GM12878 (cell line): Measurements from ENCODE around the gene EIF2B1. TPM values are rescaled to one million over a fixed set of nuclear protein-coding genes. Genes with fewer than 3 reads are reported as not detected.

ENCODE experiments used
- BACH1 ChIP-seq: fragments of 450-650 bp; IDR thresholded peaks from 2 replicates; pipeline ENCODE4 v1.6.1; 2017; ENCODE audit warnings: mild to moderate bottlenecking, borderline replicate concordance
- EED ChIP-seq: sonication (generic); IDR thresholded peaks from 2 replicates; pipeline ENCODE4 v1.6.1; 2016; ENCODE audit warnings: antibody characterized with exemption, low read depth
- IRF4 ChIP-seq: IDR thresholded peaks from 2 replicates; pipeline ENCODE4 v1.6.1; 2011; ENCODE audit warnings: low read depth, low read length
- KAT2A ChIP-seq: conservative IDR thresholded peaks from 2 replicates; pipeline ENCODE4 v1.6.1; 2011; ENCODE audit warnings: low read depth, low read length; ENCODE audit not compliant: control insufficient read depth
- NFYA ChIP-seq: IDR thresholded peaks from 2 replicates; pipeline ENCODE4 v1.6.1; 2011; ENCODE audit warnings: low read depth, mild to moderate bottlenecking, low read length, improper control_type of control experiment, borderline replicate concordance
- NR2C2 ChIP-seq: IDR thresholded peaks from 2 replicates; pipeline ENCODE4 v1.6.1; 2011; ENCODE audit warnings: borderline replicate concordance, low read depth; ENCODE audit not compliant: control insufficient read depth, insufficient read length
- STAT3 ChIP-seq: IDR thresholded peaks from 2 replicates; pipeline ENCODE4 v1.6.1; 2011; ENCODE audit warnings: low read depth, low read length, improper control_type of control experiment
- ZNF217 ChIP-seq: fragments of 450-650 bp; IDR thresholded peaks from 2 replicates; pipeline ENCODE4 v1.6.1; 2017; ENCODE audit warnings: antibody characterized with exemption, mild to moderate bottlenecking
- ZSCAN29 ChIP-seq: fragments of 450-650 bp; IDR thresholded peaks from 2 replicates; pipeline ENCODE4 v1.6.1; 2017; ENCODE audit warnings: mild to moderate bottlenecking, moderate library complexity
- polyA plus RNA-seq, 11 experiments: library from polyadenylated mRNA; depleted of rRNA in 4 of 11; unstranded in 6 of 11; stranded (reverse) in 5 of 11; fragments of >200 nt; fragmentation: Nextera tagmentation in 4 of 11; fragmentation: Illumina TruSeq in 1 of 11; extraction: Ambion mirVana in 4 of 11; extraction: Trizol in 1 of 11; gene quantifications; 1 replicate in 1 of 11; 2 replicates in 10 of 11; pipeline versions ENCODE4 v1.2.1 to v1.2.3, GENCODE V29; 2011 to 2016; ENCODE audit warnings: inconsistent platforms in 2 of 11, missing spikeins in 2 of 11, low read depth in 1 of 11
- total RNA-seq, 4 experiments: library from RNA; depleted of rRNA in 3 of 4; stranded (reverse); fragments of >200 nt in 3 of 4; fragmentation: Illumina TruSeq in 1 of 4; extraction: Trizol in 1 of 4; gene quantifications; 2 replicates each; pipeline versions ENCODE4 v1.2.1 to v1.2.3, GENCODE V29; 2013 to 2021
- TF ChIP-seq, protein P1 (sequence below): fragments of 450-650 bp; IDR thresholded peaks from 2 replicates; pipeline ENCODE4 v1.6.1; 2017; ENCODE audit warnings: mild to moderate bottlenecking, moderate library complexity
- TF ChIP-seq, protein P2 (sequence below): IDR thresholded peaks from 2 replicates; pipeline ENCODE4 v1.6.1; 2012; ENCODE audit warnings: mild to moderate bottlenecking, low read depth, low read length
- TF ChIP-seq, protein P3 (sequence below): IDR thresholded peaks from 2 replicates; pipeline ENCODE4 v1.6.1; 2012; ENCODE audit warnings: low read depth, low read length, improper control_type of control experiment
- TF ChIP-seq, protein P4 (sequence below): fragments of 450-650 bp; IDR thresholded peaks from 2 replicates; pipeline ENCODE4 v1.6.1; 2016; ENCODE audit warnings: mild to moderate bottlenecking
- TF ChIP-seq, protein P5 (sequence below): fragments of 450-650 bp; IDR thresholded peaks from 2 replicates; pipeline ENCODE4 v1.6.1; 2016; ENCODE audit warnings: mild to moderate bottlenecking, moderate library complexity, borderline replicate concordance

The EIF2B1 gene
- total and polyA plus RNA-seq, 10 of the 15 experiments (the other 5 are each of a cell fraction or from before 2014, with no cell fraction given), result 17.6 to 131 (median 49.1) TPM

DNA sequence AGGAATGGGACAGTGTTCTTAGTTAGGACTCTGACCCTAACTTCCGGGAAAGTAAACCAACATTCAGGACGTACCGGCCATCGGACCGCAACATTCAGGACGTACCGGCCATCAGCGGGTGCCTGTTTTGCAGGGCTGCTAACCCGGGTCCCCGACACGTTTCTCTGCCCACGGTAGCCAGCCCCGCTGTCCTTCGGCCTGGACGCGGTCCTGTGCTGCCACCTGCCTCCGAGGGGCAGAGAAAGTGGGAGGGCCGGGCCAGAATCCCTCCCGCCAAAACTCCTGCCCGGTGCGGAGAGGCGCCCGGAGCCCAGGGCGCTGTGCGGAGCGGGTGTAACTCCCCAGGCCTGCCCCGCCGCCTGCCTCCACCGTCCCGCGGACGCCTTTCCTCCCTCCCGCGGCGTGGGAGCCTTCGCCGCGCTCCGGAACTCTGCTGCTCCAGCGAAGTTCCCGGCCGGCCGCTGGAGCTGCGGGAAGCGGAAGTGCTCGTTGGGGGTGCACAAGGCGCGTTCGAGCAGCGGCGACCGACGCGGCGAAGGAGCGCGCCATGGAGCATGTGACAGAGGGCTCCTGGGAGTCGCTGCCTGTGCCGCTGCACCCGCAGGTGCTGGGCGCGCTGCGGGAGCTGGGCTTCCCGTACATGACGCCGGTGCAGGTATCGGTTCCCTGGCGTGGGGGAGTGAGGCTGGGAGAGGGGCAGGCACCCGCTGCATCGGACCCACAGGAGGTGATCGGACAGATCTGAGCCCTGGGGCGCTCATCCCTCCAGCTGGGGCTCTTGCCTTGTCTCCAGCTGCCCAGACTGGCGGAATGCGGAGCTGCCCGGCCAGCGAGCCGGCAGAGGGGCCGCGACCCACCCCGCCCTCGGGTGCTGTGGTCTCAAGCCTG lies 31.6 kb downstream of the EIF2B1 start, which contains the start of gene DDX55 (continued):
- TF ChIP-seq NFYA, result no peak
- TF ChIP-seq, protein P1, sequence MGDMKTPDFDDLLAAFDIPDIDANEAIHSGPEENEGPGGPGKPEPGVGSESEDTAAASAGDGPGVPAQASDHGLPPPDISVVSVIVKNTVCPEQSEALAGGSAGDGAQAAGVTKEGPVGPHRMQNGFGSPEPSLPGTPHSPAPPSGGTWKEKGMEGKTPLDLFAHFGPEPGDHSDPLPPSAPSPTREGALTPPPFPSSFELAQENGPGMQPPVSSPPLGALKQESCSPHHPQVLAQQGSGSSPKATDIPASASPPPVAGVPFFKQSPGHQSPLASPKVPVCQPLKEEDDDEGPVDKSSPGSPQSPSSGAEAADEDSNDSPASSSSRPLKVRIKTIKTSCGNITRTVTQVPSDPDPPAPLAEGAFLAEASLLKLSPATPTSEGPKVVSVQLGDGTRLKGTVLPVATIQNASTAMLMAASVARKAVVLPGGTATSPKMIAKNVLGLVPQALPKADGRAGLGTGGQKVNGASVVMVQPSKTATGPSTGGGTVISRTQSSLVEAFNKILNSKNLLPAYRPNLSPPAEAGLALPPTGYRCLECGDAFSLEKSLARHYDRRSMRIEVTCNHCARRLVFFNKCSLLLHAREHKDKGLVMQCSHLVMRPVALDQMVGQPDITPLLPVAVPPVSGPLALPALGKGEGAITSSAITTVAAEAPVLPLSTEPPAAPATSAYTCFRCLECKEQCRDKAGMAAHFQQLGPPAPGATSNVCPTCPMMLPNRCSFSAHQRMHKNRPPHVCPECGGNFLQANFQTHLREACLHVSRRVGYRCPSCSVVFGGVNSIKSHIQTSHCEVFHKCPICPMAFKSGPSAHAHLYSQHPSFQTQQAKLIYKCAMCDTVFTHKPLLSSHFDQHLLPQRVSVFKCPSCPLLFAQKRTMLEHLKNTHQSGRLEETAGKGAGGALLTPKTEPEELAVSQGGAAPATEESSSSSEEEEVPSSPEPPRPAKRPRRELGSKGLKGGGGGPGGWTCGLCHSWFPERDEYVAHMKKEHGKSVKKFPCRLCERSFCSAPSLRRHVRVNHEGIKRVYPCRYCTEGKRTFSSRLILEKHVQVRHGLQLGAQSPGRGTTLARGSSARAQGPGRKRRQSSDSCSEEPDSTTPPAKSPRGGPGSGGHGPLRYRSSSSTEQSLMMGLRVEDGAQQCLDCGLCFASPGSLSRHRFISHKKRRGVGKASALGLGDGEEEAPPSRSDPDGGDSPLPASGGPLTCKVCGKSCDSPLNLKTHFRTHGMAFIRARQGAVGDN, result peak; percentile 74
- peak; percentile 16; the same call in 1 of the 2 replicates for TF ChIP-seq ZNF217
- TF ChIP-seq ZSCAN29, result peak; percentile 20; the same call in 1 of the 2 replicates
- peak; percentile 36; the same call in 1 of the 2 replicates for TF ChIP-seq EED
- TF ChIP-seq BACH1, result peak; percentile 88
- peak; percentile 40; the same call in 1 of the 2 replicates for TF ChIP-seq IRF4
- TF ChIP-seq, protein P2, sequence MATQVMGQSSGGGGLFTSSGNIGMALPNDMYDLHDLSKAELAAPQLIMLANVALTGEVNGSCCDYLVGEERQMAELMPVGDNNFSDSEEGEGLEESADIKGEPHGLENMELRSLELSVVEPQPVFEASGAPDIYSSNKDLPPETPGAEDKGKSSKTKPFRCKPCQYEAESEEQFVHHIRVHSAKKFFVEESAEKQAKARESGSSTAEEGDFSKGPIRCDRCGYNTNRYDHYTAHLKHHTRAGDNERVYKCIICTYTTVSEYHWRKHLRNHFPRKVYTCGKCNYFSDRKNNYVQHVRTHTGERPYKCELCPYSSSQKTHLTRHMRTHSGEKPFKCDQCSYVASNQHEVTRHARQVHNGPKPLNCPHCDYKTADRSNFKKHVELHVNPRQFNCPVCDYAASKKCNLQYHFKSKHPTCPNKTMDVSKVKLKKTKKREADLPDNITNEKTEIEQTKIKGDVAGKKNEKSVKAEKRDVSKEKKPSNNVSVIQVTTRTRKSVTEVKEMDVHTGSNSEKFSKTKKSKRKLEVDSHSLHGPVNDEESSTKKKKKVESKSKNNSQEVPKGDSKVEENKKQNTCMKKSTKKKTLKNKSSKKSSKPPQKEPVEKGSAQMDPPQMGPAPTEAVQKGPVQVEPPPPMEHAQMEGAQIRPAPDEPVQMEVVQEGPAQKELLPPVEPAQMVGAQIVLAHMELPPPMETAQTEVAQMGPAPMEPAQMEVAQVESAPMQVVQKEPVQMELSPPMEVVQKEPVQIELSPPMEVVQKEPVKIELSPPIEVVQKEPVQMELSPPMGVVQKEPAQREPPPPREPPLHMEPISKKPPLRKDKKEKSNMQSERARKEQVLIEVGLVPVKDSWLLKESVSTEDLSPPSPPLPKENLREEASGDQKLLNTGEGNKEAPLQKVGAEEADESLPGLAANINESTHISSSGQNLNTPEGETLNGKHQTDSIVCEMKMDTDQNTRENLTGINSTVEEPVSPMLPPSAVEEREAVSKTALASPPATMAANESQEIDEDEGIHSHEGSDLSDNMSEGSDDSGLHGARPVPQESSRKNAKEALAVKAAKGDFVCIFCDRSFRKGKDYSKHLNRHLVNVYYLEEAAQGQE, result peak; percentile 40; the same call in 1 of the 2 replicates
- TF ChIP-seq STAT3, result no peak
- no peak for TF ChIP-seq KAT2A
- TF ChIP-seq, protein P3, sequence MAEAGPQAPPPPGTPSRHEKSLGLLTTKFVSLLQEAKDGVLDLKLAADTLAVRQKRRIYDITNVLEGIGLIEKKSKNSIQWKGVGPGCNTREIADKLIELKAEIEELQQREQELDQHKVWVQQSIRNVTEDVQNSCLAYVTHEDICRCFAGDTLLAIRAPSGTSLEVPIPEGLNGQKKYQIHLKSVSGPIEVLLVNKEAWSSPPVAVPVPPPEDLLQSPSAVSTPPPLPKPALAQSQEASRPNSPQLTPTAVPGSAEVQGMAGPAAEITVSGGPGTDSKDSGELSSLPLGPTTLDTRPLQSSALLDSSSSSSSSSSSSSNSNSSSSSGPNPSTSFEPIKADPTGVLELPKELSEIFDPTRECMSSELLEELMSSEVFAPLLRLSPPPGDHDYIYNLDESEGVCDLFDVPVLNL, result peak; percentile 42; the same call in 1 of the 2 replicates
- no peak for TF ChIP-seq NR2C2
- TF ChIP-seq, protein P4, sequence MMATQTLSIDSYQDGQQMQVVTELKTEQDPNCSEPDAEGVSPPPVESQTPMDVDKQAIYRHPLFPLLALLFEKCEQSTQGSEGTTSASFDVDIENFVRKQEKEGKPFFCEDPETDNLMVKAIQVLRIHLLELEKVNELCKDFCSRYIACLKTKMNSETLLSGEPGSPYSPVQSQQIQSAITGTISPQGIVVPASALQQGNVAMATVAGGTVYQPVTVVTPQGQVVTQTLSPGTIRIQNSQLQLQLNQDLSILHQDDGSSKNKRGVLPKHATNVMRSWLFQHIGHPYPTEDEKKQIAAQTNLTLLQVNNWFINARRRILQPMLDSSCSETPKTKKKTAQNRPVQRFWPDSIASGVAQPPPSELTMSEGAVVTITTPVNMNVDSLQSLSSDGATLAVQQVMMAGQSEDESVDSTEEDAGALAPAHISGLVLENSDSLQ, result peak; percentile 88
- TF ChIP-seq, protein P5, sequence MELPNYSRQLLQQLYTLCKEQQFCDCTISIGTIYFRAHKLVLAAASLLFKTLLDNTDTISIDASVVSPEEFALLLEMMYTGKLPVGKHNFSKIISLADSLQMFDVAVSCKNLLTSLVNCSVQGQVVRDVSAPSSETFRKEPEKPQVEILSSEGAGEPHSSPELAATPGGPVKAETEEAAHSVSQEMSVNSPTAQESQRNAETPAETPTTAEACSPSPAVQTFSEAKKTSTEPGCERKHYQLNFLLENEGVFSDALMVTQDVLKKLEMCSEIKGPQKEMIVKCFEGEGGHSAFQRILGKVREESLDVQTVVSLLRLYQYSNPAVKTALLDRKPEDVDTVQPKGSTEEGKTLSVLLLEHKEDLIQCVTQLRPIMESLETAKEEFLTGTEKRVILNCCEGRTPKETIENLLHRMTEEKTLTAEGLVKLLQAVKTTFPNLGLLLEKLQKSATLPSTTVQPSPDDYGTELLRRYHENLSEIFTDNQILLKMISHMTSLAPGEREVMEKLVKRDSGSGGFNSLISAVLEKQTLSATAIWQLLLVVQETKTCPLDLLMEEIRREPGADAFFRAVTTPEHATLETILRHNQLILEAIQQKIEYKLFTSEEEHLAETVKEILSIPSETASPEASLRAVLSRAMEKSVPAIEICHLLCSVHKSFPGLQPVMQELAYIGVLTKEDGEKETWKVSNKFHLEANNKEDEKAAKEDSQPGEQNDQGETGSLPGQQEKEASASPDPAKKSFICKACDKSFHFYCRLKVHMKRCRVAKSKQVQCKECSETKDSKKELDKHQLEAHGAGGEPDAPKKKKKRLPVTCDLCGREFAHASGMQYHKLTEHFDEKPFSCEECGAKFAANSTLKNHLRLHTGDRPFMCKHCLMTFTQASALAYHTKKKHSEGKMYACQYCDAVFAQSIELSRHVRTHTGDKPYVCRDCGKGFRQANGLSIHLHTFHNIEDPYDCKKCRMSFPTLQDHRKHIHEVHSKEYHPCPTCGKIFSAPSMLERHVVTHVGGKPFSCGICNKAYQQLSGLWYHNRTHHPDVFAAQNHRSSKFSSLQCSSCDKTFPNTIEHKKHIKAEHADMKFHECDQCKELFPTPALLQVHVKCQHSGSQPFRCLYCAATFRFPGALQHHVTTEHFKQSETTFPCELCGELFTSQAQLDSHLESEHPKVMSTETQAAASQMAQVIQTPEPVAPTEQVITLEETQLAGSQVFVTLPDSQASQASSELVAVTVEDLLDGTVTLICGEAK, result peak; percentile 100
